Smooth muscle cell (in vitro differentiated cells): Measurements from ENCODE around the gene COL16A1. TPM values are rescaled to one million over a fixed set of nuclear protein-coding genes. Genes with fewer than 3 reads are reported as not detected.

Experiments used
- DNase-seq: peaks from one replicate; lab custom pipeline; 2025; ENCODE audit not compliant: unreplicated experiment; lab: John Stamatoyannopoulos, UW
- H2AFZ ChIP-seq: fragments of 200-600 bp; sonication (generic); 2 replicates; pipeline ENCODE4 v1.6.0; 2016; ENCODE audit warnings: antibody characterized with exemption, low read depth, mild to moderate bottlenecking
- H3F3A ChIP-seq: fragments of 200-600 bp; sonication (generic); 2 replicates; pipeline ENCODE4 v1.6.0; 2017; ENCODE audit warnings: antibody characterized with exemption, low read depth
- H3K27ac ChIP-seq: fragments of 200-600 bp; sonication (generic); 2 replicates; pipeline ENCODE4 v1.5.1; 2016; ENCODE audit warnings: low read depth, mild to moderate bottlenecking
- H3K27me3 ChIP-seq: fragments of 200-600 bp; sonication (generic); 2 replicates; pipeline ENCODE4 v1.6.1; 2016; ENCODE audit warnings: low read depth, mild to moderate bottlenecking
- H3K36me3 ChIP-seq: fragments of 200-600 bp; sonication (generic); 2 replicates; pipeline ENCODE4 v1.5.1; 2016; ENCODE audit warnings: low read depth
- H3K4me1 ChIP-seq: fragments of 200-600 bp; sonication (generic); 2 replicates; pipeline ENCODE4 v1.5.1; 2016; ENCODE audit warnings: low read depth
- H3K4me2 ChIP-seq: fragments of 200-600 bp; sonication (generic); 2 replicates; pipeline ENCODE4 v1.6.0; 2016; ENCODE audit warnings: mild to moderate bottlenecking
- H3K4me3 ChIP-seq: fragments of 200-600 bp; sonication (generic); 2 replicates; pipeline ENCODE4 v1.5.1; 2016; ENCODE audit warnings: mild to moderate bottlenecking
- H3K79me2 ChIP-seq: fragments of 200-600 bp; sonication (generic); 2 replicates; pipeline ENCODE4 v1.6.0; 2016; ENCODE audit warnings: low read depth, mild to moderate bottlenecking
- H3K9ac ChIP-seq: fragments of 200-600 bp; sonication (generic); 2 replicates; pipeline ENCODE4 v1.6.0; 2016; ENCODE audit warnings: low read depth
- H3K9me3 ChIP-seq: fragments of 200-600 bp; sonication (generic); replicated peaks from 2 replicates; pipeline ENCODE4 v1.5.1; 2016; ENCODE audit warnings: low read depth
- H4K20me1 ChIP-seq: fragments of 200-600 bp; sonication (generic); 2 replicates; pipeline ENCODE4 v1.6.0; 2016; ENCODE audit warnings: low read depth
- CTCF ChIP-seq: fragments of 200-600 bp; sonication (generic); IDR thresholded peaks from 2 replicates; pipeline ENCODE4 v1.5.1; 2017; ENCODE audit warnings: borderline replicate concordance, mild to moderate bottlenecking, antibody characterized with exemption; ENCODE audit not compliant: insufficient read depth, poor library complexity, severe bottlenecking
- WGBS: methylation state at CpG from one replicate; pipeline ENCODE4 v1.1.7; 2016; ENCODE audit warnings: low lambda C conversion rate; 5-methylcytosine and 5-hydroxymethylcytosine counted together
- polyA plus RNA-seq: library from polyadenylated mRNA; unstranded; fragments of >200 nt; fragmentation: Nextera tagmentation; extraction: Ambion mirVana; gene quantifications from 2 replicates; pipeline ENCODE4 v1.2.1, GENCODE V29; 2016
- total RNA-seq: library from RNA; depleted of rRNA; stranded (reverse); fragments of >200 nt; gene quantifications from 2 replicates; pipeline ENCODE4 v1.2.3, GENCODE V29; 2014

COL16A1 gene
- total and polyA plus RNA-seq, 2 experiments from 2014 or later = 67.3 to 152 TPM

DNA sequence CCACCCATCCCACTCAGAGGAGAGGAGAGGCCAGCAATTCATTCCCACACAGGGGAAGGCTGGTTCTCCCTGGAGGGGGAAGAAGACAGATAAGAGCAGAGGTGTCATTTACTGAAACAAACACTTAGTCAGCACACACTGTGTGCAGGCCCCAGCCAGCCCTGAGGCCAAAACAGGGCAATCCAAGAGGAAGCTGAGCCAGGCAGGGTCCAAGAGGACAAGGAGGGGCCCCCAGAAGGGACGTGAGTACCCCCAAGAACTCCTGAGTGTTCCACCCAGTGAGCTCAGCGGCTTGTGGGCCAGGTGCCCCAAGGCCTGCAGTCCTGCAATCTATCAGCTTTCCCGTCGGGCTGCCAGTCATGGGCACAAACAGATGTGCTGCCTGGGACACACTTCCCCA is 44.5 kb upstream of the COL16A1 start:
- no peaks in the 10 kb centered on the region for H3K27me3 ChIP-seq
- H3K4me2 ChIP-seq = peak overlapping the region; percentile 55
- no peaks in the 10 kb centered on the region for H3K79me2 ChIP-seq
- no peaks in the 10 kb centered on the region for H3K9me3 ChIP-seq
- TF ChIP-seq CTCF = no peak
- no peak overlapping the region for H2AFZ ChIP-seq
- no peak overlapping the region for H3K9ac ChIP-seq
- peaks cover 20% of the 10 kb centered on the region for H3K4me1 ChIP-seq
- H3F3A ChIP-seq = peaks cover 2% of the 10 kb centered on the region
- WGBS = 31% methylated on average over 4 of the region's 4 CpGs
- DNase-seq = no peak
- H3K36me3 ChIP-seq = no peaks in the 10 kb centered on the region
- no peak overlapping the region for H3K4me3 ChIP-seq
- peaks cover 29% of the 10 kb centered on the region for H4K20me1 ChIP-seq
- H3K27ac ChIP-seq = no peak overlapping the region

- peaks cover 20% of the 10 kb centered on the region for H3K4me1 ChIP-seq
- no peak overlapping the region for H3K4me3 ChIP-seq
- WGBS = 90% methylated on average over 1 of the region's 1 CpG
- H3K36me3 ChIP-seq = no peaks in the 10 kb centered on the region
- no peak overlapping the region for H2AFZ ChIP-seq
- no peaks in the 10 kb centered on the region for H3K79me2 ChIP-seq
- TF ChIP-seq CTCF = no peak
- H4K20me1 ChIP-seq = peaks cover 29% of the 10 kb centered on the region
- H3K4me2 ChIP-seq = no peak overlapping the region
- H3K27ac ChIP-seq = no peak overlapping the region
- DNase-seq = no peak
- H3F3A ChIP-seq = peaks cover 2% of the 10 kb centered on the region
- no peaks in the 10 kb centered on the region for H3K27me3 ChIP-seq
- no peaks in the 10 kb centered on the region for H3K9me3 ChIP-seq
- H3K9ac ChIP-seq = no peak overlapping the region
Observed at GRCh38 chr1:31747304-31747703, 43.5 kb upstream of the COL16A1 start.

GRCh38 chr1:31746687-31747086 is 42.9 kb upstream of the COL16A1 start:
- H3K79me2 ChIP-seq = no peaks in the 10 kb centered on the region
- no peaks in the 10 kb centered on the region for H3K9me3 ChIP-seq
- H3K27me3 ChIP-seq = no peaks in the 10 kb centered on the region
- 52% methylated on average over 7 of the region's 7 CpGs for WGBS
- no peak overlapping the region for H3K4me2 ChIP-seq
- no peaks in the 10 kb centered on the region for H3K36me3 ChIP-seq
- peaks cover 2% of the 10 kb centered on the region for H3F3A ChIP-seq
- H3K27ac ChIP-seq = no peak overlapping the region
- no peak overlapping the region for H2AFZ ChIP-seq
- H3K4me1 ChIP-seq = peaks cover 20% of the 10 kb centered on the region
- peaks cover 25% of the 10 kb centered on the region for H4K20me1 ChIP-seq
- no peak overlapping the region for H3K4me3 ChIP-seq
- no peak overlapping the region for H3K9ac ChIP-seq
- TF ChIP-seq CTCF = no peak
- DNase-seq = no peak

DNA sequence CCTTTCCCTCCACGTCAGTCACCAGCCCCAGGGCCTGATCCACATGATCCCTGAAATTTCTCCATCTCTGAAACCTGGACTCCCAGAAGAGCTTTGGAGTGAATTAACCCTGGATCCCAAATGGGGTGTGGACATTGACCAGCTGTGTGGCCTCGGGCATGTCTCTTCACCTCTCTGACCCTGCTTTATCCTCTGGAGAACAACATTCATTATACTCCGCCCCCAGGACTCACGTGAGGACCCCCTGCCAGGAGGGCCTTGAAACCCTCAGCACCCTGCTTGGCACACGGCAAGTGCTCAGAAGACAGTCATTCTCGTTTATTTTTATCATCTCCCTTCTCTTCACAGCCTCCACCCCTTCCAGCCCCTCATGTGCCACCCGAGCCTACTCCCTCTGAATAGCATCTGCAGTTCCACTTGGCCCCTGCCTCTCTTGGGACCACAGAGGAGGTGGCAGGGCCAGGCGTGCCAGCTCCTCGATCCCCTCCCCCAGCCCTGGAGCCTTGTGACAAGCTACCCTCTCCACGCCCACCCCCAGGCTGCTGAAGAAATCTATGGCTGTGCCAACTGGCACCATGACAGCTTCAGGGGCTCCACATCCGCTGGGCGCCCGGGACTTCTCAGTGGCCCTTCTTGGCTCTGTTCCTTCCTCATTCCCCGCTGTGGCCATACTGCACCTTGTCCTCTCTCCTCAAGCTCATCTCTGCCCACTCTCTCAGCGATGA is 42.3 kb upstream of the COL16A1 start:
- H3K9ac ChIP-seq = no peak overlapping the region
- no peaks in the 10 kb centered on the region for H3K36me3 ChIP-seq
- no peak for DNase-seq
- 92% methylated on average over 14 of the region's 15 CpGs for WGBS
- no peaks in the 10 kb centered on the region for H3K79me2 ChIP-seq
- TF ChIP-seq CTCF = no peak
- no peak overlapping the region for H3K4me3 ChIP-seq
- peaks cover 23% of the 10 kb centered on the region for H4K20me1 ChIP-seq
- H3K4me1 ChIP-seq = peaks cover 16% of the 10 kb centered on the region
- no peak overlapping the region for H3K27ac ChIP-seq
- no peaks in the 10 kb centered on the region for H3K27me3 ChIP-seq
- H3K9me3 ChIP-seq = no peaks in the 10 kb centered on the region
- H2AFZ ChIP-seq = no peak overlapping the region
- no peak overlapping the region for H3K4me2 ChIP-seq
- no peaks in the 10 kb centered on the region for H3F3A ChIP-seq
